Activated CD8-positive, alpha-beta memory T cell treated with anti-CD3 and anti-CD28 coated beads, Interleukin-2, amount 50 U/mL, for 4 hours (primary cell): Measurements from ENCODE around the gene CPLX3.

Experiments used
- DNase-seq: peaks from one replicate; pipeline ENCODE4 v3.0.0-alpha.2; 2020

CPLX3 gene

DNA sequence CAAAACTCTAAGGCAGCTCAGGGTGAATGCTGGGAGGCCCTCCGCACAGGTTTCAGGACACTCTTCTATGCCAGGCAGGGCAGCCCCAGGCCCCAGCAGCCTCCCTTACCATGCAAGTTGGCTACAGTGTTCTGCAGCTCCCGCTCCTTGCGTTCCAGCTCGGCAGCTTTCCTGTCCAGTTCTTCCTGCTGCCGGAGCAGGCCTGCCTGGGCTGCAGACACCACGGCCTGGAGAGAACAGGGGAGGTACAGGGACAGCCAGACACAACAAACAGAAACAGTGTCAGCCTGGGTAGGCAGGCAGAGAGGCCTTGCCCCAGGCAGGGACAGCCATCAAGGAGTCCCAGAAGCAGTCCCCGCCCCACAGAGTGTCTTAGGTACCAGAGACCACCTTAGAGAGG, 25.5 kb downstream of the CPLX3 start:
- no peak for DNase-seq

DNA sequence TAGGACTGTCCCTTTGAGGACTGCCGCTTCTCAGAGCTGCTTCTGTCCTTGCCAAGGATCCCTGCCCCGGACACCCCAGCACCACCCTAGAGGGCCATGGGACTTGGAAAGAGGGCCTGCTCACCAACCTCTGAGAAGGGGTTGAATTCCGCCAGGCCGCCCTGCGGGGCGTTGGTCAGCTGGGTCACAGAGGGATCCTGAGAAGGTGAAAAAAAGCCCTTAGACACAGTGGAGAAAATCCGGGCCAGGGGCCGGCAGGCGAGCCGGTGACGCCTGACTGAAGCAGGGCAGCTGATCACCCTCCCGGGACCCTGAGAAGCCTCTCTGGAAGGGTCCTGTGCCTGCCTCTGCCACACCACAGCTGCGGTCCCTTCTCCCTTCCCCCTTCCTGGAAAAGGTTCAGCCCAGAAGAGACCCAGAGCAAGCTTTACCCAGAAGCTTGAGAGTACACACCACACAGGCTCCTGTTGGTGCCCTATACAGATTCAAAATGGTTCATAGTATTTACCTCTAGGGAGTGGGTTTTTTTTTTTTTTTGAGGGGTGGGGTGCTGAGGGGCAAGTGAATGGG, 28.1 kb downstream of the CPLX3 start:
- DNase-seq, result no peak

DNA sequence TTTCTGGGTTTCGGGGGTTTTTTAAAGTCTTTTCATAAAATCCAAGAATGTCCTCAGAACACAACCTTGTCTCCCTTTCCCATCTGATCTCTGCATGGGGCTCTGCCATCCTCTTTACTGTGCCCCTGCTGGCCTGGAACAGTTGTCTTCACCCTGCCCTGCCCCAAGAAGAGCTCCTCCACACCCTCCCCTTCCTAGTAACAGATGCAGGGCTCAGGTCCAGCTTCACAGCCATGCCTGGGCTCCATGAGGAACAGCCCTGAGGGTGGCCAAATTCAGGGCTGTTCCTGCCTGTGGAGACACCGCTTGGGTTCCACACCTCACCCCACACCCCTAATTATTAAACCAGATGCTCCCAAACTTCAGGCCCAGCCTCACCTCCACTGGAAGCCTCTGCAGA, 29.4 kb downstream of the CPLX3 start:
- DNase-seq, result no peak

DNA sequence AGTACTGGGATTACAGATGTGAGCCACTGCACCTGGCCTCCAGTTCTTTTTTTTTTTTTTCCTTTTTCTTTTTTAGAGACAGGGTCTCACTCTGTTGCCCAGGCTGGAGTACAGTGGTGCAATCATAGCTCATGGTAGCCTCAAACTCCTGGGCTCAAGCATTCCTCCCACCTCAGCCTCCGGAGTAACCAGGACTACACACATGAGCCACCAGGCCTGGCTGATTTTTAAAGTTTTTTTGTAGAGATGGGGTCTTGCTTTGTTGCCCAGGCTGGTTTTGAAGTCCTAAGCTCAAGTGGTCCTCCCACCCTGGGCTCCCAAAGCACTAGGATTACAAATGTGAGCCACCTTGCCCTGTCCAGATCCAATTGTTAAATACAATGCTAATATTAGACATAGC, 30.1 kb downstream of the CPLX3 start:
- no peak for DNase-seq

DNA sequence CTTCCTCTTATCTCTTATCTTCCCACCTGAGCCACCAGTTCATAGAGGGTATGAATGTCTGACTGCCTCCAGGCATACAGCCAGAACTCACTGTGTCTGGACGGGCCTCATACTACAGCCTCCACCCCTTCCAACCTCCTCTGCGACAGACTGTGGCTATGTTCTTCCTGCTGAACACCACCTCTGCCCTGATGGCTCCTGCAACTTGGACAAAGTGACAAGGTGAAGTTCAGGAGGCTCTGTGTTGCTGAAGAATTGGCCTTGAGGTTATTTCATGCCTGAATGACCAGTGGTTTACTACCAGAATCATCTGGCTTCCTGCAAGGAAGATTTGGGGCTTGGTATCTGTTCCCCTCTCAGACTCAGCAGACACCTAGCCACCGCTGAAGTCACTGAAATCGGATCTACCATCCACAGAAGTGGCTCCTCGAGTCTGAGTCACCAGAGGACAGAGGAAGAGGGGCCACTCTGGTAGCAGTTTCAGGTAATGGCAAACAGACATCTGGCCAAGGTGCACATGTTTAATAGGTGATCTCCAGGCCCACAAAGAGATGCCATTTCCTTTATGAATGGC, 30.7 kb downstream of the CPLX3 start:
- no peak for DNase-seq

DNA sequence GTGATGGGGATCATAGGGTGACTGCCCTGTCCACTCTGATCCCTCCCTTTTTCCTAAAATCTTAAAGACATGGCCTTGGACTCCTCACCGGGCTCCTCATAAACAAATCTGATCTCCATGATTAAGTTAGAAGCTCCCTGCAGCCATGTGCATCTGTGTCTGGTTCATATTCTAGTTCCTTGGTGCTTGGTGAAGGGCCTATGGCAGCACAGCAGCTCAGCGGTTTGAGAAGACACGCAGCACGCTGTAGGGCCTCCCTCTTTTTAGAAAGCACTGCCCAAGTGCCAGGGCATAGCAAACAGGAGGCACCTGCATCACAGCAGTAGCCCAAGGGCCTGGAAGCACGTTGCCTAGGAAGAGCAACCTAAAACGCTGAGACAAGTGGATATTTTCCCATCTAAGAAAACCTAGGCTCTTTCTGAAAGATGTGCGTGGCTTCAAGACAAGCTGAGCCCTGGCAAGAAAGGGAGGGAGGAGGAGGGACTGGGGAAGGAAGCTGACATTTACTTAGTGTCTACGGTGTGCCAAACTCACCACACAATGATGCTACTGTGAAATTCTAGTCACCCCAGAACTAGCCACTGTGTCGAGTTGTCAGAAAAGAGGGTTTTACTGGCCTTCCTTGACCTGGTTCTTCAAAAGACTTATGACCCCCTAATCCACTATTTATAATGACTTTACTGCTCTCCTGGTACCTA, 31.4 kb downstream of the CPLX3 start:
- no peak for DNase-seq

DNA sequence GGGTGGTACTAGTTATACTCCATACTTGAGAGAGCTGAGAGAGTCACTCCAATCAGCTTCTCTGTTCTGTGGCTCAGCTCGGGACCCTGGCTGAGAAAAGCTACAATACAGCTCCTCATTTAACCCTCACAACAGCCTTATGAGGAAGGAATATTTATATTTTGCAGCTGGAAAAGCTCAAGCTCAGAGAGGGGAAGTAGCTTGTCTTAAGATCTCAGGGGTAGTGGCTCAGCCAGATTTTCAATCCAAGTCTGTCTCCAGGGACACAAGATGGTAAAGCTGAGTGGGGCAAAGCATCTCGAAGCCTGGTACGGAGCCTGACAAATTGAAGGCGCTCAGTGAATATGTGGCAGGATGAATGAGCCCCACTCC, 31.9 kb downstream of the CPLX3 start:
- no peak for DNase-seq

DNA sequence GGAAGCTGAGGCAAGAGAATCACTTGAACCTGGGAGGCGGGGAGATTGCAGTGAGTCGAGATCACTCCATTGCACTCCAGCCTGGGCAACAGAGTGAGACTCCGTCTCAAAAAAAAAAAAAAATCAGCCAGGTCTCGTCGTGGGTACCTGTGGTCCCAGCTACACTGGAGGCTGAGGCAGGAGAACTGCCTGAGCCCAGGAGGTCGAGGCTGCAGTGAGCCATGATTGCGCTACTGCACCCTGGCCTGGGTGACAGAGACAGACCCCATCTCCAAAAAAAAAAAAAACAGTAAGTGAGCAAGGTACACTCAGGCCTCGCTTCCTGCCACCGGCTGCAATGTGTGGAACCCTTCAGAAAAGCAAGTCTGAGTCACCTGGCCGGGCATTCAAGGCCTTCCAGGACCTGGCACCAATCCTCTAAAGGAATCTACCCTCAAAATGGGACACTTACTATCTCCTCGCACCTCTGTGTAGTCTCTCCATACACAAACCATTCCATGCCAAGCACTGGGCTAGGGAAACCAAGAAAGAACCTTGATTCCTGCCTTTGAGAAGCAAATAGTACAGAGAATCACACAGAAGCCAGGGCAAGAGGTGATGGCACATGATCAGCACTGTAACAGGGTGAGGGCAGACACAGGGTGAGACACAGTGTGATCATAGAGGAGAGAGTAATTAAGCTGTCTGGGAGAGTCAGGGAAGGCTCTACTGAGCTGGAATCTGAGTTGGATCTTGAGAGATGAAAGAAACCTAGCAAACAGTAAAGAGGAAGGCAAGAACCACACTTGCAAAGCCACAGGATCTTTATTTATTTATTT, 37.0 kb downstream of the CPLX3 start:
- no peak for DNase-seq

DNA sequence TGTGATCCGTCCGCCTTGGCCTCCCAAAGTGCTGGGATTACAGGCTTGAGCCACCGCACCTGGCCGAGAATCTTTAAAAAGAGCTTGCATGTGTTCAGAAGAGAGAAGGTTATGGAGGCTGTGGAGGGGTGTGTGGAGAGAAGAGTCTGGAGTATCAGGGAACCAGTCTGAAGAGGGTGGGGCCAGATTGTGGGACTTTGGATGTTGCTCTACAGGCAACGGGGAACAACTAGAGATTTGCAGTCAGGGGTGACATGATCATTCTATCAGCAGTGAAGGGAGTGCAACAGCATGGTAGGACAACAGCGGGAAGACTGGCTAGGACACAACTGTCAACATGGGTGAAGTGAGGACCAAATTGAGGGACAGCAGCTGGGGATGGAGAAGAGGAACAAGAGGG, 37.9 kb downstream of the CPLX3 start:
- no peak for DNase-seq

DNA sequence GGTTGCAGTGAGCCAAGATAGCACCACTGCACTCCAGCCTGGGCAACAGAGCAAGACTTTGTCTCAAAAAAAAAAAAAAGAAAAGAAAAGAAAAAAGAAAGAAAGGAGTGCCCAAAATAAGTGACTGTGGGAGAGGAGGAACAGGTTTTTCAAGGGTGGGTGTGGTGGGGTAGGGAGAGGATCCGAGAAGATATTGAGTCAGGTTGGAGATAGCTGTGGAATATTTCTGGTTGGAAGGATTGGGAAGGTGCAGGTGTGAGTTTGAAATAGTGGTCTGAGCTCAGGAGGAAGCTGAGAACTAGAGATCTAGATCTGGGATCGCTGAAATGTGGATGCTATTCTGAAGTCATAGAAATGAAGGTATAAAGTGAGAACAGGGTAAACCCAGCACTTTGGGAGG, 38.9 kb downstream of the CPLX3 start:
- DNase-seq, result no peak

DNA sequence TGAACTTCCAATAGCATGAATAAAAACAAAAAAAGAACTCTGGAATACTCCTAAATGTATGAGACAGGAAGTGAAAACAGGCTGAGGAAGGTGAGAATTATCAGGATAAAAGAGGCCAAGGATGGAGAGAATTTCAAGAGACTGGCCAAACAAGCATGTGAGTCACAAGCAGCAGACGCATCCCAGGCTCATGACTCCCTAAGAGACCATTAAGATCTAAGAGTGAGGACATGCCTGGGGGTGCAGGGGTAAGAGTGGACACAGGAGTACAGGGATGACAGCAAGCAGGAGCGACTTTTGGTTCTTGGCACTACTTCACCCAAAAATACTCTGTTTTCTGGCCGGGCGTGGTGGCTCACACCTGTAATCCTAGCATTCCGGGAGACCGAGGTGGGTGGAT, 39.7 kb downstream of the CPLX3 start:
- DNase-seq, result no peak

DNA sequence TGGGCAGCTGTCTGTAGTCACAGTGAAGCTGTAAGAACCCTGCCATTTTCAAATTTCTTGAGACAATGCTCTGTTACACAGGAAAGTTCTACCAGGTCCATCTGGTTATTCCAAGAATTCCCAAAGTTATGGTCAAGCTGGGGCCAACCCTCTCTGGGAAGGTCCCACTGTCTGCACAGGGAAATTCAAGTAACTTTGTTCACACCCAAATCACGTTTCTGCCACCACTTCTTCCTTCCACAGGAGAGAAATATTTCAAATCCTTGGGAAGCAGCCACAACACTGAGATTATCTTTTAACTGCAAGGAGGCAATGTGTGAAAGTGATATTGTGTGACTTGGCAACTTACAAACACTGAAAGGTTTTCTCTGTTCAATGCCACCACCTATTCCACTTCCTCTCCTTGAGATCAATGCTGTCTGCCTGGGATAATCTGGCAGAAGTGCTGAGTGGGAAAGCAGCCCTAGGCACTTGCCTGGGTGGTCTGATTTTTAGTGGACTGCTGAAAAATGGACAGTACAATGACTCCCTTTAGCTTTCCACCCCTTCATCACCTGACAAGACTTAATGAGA, 41.1 kb downstream of the CPLX3 start:
- DNase-seq, result no peak

DNA sequence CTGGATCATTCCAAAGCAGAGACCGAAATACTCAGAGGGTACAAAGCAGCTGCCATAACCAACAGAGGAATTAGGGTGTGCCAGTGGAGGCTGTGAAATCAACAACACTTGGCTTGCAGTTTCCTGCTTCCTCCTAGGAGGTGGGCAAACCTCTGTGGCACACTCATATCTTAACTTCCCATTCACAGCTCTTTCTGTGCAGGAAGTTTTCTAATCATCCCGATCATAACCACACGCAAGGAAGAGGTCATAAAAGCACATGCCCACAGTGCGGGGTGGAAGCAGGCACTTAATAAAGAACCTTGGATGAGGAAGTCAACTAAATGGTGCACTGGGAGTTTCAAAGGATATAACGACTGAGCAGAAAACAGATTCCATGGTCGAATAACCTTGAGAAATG, 41.6 kb downstream of the CPLX3 start:
- no peak for DNase-seq

DNA sequence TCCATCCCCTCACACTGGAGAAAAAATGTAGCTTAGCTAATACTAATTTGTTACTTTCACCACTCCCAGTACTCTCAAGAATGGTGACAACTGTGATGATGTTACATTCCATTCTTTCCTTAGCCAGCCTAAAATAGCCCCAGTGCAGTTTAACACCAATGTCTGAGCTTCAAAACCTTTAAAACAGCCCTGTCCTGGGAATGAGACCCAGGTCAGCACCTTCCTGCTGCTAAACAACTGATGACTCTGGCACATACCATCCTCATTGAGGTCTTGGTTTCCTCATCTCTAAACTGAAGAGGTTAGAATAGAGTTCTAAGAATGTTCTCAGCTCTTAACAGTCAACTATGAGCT, 42.9 kb downstream of the CPLX3 start:
- no peak for DNase-seq

DNA sequence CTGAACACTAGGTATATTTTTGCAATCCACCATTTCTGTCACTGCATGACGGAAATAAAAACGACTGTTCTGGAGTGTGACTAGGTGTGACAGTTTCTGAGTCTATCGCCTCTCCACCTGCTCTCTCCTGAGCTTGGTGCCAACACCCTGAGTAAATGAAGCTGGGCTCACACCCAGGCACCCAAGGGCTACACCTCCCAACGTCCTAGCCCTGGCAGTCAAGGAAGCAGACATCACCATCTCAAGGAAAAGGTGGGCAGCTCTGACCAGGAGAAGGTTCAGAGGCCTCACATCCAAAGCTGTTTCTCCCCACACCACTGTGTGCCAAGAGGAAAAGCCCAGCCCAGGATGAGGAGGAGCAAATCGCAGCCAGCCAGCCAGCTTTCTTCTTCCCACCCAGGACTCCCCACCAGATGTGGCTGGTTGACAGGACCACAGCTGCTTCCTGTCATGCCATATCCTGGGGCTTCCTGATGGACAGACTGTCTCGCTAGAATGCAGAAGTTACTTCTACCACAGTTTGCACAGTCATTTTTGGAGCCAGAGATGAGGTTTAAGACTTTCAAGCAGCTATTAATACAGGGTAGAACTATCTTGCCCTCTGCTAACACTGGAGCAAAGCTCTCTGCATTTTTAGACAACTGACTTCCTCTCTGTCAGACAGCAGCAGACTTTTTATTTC, 43.4 kb downstream of the CPLX3 start:
- no peak for DNase-seq

DNA sequence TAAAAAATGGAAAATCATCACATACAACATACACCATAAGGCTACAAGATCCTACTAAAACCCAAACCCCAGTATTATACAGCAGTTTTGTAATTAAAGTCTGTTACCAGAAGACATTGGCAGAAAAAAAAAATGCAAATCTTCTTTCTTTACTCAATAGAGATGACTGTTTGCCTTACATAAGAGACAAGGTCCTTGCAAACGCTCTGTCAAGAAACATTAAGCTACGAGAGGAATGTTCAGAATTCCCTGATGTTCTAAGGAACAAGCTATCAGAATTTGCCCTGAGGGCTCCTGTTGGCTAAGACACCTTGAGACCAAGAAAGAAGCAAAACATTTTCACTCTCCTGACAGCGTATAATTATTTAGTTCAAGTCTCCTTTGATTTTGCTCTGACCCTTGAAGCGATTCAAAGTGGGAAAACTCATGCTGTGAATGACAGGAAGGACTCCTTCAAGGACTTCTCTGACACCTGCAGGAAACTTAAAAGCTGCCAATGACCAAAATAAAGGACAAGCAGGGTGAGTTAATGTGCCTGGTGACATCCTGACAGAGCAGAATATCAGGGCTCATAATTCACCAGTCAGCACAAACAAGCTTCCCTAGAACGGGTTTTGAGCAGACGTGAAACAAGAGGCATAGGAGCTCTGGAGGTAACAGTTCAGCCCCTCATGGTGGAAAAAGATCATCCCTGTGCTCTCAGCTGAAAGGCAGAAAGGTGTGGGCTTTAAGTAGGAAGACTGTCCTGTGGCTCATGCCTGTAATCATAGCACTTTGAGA, 44.2 kb downstream of the CPLX3 start:
- no peak for DNase-seq

DNA sequence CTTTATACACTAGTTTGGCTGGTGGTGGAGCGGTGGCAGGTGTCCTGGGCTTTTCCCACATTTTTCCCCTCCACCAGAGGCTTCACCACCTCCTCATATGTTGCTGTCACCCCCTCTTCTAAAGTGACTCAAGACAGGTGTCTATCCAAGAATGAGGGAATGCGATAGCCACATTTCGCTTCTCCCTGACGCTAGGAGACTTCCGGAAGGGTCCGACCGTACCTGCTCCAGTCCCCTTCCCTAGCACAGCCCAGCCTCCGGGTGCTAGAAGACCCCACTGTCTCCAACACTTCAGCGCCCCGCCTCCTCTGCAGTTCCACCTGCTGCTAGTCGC, 46.2 kb downstream of the CPLX3 start:
- DNase-seq, result no peak

DNA sequence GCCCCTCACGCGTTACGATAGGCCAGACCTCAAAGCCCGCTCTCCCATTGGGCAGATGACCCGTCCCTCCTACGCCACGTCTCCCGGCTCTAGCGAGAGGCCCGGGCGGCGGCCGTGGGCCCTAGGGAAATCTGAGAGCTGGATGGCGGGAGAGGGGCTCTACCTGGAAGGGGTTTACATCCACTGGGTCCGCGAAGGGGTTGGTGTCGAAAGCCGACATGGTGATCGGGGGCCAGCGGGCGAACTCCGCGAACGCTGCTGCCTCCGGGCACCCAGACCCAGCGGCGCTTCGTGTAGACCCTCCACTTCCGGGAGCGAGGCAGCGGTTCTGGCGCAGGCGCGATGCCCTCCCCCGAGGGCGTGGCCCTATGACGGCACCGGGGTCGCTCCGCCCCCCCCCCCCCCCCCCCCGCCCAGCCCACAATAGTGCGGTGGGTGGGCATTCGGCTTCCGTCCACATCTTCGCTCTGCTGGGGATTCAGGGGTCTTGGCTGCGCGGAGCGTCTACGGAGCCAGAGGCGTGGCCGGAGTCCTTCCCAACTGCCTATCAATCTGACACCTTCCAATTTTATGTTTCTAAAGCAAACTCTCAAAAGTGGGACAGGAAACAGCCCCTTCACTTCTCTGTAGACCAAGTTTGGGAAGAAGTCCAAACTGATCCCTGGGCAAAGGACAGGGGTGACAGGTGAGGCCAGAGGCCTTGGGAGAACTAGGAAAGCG, 46.8 kb downstream of the CPLX3 start, which contains the start of gene SCAMP2:
Gene SCAMP2 (minus strand): TSS at position 330 of the 720 bp plus-strand sequence. CDS start 110 bp downstream, at position 220.
- DNase-seq, result peak; percentile 86

DNA sequence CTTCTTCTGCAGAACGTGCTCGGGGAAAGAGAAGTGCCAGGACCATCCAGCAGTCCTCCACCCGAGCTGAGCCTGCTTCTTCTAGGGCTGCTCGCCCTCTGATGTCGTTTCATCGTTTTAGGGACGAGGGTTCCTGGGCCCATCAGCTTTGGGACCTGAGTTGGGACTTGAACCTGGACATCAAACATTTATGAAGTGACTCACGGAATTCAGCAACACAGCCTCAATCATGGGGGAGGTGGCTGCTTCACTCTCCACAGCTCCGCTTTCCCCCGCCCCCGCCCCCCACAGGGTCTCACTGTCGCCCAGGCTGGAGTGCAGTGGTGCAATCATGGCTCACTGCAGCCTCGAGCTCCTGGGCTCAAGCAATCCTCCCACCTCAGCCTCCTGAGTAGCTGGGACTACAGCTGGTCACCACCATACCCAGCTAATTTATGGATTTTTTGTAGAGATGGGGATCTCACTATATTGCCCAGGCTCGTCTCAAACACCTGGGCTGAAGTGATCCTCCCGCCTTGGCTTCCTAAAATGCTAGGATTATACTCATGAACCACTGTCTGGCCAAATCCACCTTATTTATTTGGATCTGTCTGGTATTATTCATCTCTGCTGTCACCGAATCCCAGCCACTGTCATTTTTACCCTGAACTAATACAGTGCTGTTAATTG, 47.5 kb downstream of the CPLX3 start:
- DNase-seq, result no peak

DNA sequence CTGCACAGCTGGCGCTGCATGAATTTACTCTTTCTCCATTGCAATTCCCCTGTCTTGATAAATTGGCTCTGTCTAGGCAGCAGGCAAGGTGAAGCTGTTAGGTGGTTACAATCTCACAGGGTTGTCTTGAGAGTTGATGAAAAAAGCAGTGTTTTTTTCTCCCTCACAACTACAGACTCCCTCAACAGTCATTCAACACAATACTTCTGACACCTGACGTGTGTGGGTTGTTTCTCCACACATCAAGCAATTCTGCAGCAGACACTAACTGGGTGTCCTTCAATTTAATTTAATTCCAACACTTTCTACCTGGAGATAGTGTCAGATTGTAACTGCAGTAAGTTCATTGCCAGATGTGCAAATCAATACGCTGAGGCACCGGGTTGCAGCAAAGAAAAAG, 51.8 kb downstream of the CPLX3 start:
- DNase-seq, result no peak
